Gastrocnemius medialis (tissue), 4 donors: ENCODE data around the gene LZTS3.

Source experiments
- POLR2A ChIP-seq, 2 donors: fragments of 450-650 bp; IDR thresholded peaks; one replicate each; pipeline ENCODE4 v1.6.1; 2017; ENCODE audit warnings: antibody characterized with exemption in 2 of 2, mild to moderate bottlenecking in 2 of 2, moderate library complexity in 2 of 2
- TF ChIP-seq, protein P1 (sequence below), 5 experiments: fragments of 450-650 bp in 3 of 5; fragments of 200-600 bp in 2 of 5; sonication (generic) in 2 of 5; IDR thresholded peaks in 4 of 5; conservative IDR thresholded peaks in 1 of 5; 1 replicate in 4 of 5; 2 replicates in 1 of 5; pipeline ENCODE4 v1.5.1; 2016 to 2019; ENCODE audit warnings: antibody characterized with exemption in 5 of 5, mild to moderate bottlenecking in 3 of 5, moderate library complexity in 3 of 5

DNA sequence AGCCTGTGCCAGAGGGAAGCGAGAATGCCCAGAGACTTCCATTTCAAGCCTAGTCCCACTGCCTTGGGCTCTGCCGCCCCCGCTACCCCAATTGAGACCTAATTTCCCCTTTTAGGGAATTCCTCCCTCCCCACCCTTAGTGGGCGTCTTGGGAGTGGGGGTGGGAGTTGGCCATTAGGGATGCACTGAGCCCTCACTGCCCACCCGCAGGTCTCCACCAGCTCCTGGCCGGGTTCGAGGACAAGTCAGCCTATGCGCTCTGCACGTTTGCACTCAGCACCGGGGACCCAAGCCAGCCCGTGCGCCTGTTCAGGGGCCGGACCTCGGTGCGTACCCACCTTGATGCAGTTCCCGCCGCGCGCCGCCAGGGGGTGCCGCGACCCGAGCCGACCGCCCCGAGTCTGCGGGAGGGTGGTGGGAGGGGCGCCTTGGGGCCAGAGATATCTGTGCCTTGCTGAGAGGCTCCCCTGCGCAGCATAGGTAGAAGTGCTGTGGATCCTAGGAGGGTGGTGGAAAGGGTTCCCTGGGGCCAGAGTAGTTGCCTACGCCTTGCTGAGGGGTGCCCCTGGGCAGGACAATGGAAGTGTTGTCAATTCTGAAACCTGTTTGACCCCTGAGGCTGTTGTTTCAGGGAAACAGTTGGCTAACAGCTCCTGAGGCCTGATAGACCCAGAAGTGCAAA, 45.1 kb upstream of the LZTS3 start:
- no peak for TF ChIP-seq POLR2A (IDR thresholded peaks at IDR 0.05)
- TF ChIP-seq, protein P1, sequence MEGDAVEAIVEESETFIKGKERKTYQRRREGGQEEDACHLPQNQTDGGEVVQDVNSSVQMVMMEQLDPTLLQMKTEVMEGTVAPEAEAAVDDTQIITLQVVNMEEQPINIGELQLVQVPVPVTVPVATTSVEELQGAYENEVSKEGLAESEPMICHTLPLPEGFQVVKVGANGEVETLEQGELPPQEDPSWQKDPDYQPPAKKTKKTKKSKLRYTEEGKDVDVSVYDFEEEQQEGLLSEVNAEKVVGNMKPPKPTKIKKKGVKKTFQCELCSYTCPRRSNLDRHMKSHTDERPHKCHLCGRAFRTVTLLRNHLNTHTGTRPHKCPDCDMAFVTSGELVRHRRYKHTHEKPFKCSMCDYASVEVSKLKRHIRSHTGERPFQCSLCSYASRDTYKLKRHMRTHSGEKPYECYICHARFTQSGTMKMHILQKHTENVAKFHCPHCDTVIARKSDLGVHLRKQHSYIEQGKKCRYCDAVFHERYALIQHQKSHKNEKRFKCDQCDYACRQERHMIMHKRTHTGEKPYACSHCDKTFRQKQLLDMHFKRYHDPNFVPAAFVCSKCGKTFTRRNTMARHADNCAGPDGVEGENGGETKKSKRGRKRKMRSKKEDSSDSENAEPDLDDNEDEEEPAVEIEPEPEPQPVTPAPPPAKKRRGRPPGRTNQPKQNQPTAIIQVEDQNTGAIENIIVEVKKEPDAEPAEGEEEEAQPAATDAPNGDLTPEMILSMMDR (IDR thresholded peaks at IDR 0.05 in 4 of 5, conservative IDR thresholded peaks at IDR 0.05 in 1 of 5), result peak; percentile 77 to 96 (median 92)
